DND-41 (cell line): ENCODE results near the gene PRR23C.

Experiments used
- CTCF ChIP-seq: IDR thresholded peaks from 2 replicates; pipeline ENCODE4 v1.5.1; 2012; ENCODE audit warnings: borderline replicate concordance, low read length, moderate library complexity, mild to moderate bottlenecking; ENCODE audit not compliant: poor library complexity, severe bottlenecking; ENCODE audit errors: extremely low read depth
- EZH2 ChIP-seq: IDR thresholded peaks from 3 replicates; pipeline ENCODE4 v1.6.1; 2012; ENCODE audit warnings: borderline replicate concordance, low read depth, mild to moderate bottlenecking, moderate library complexity, low read length, inconsistent platforms; ENCODE audit not compliant: severe bottlenecking

GRCh38 chr3:139093840-139094239, 49.1 kb upstream of the PRR23C start:
- no peak for TF ChIP-seq CTCF
- TF ChIP-seq EZH2 = no peak
